GM23338 (cell line): Measurements from ENCODE around the gene GNAO1. TPM values are rescaled to one million over a fixed set of nuclear protein-coding genes. Genes with fewer than 3 reads are reported as not detected.

Experiments
- ATAC-seq: fragments of 200-7000 bp; cut with Tn5 transposase; 3 replicates; pipeline ENCODE4 v1.9.1; 2020
- DNase-seq: peaks from one replicate; pipeline ENCODE4 v3.0.0-alpha.2; 2015; ENCODE audit warnings: low spot score
- H2AFZ ChIP-seq: fragments of 200-600 bp; sonication (generic); 2 replicates; pipeline ENCODE4 v1.8.0; 2016; ENCODE audit warnings: antibody characterized with exemption, mild to moderate bottlenecking, moderate library complexity
- H3F3A ChIP-seq: fragments of 200-600 bp; sonication (generic); replicated peaks from 2 replicates; pipeline ENCODE4 v1.8.0; 2017; ENCODE audit warnings: antibody characterized with exemption, mixed run types, low read depth
- H3K27ac ChIP-seq: fragments of 200-600 bp; sonication (generic); 2 replicates; pipeline ENCODE4 v1.6.1; 2016; ENCODE audit warnings: low read depth
- H3K27me3 ChIP-seq: fragments of 200-600 bp; sonication (generic); 2 replicates; pipeline ENCODE4 v1.8.0; 2016; ENCODE audit warnings: mild to moderate bottlenecking, mixed run types, moderate library complexity; ENCODE audit not compliant: insufficient read depth
- H3K36me3 ChIP-seq: fragments of 200-600 bp; sonication (generic); 2 replicates; pipeline ENCODE4 v1.8.0; 2016; ENCODE audit warnings: mild to moderate bottlenecking; ENCODE audit not compliant: insufficient read depth
- H3K4me1 ChIP-seq: fragments of 200-600 bp; sonication (generic); 2 replicates; pipeline ENCODE4 v1.8.0; 2016; ENCODE audit warnings: mild to moderate bottlenecking, moderate library complexity; ENCODE audit not compliant: insufficient read depth
- H3K4me2 ChIP-seq: fragments of 200-600 bp; sonication (generic); 2 replicates; pipeline ENCODE4 v1.7.1; 2017; ENCODE audit warnings: mixed run types
- H3K4me3 ChIP-seq: fragments of 200-600 bp; sonication (generic); 2 replicates; pipeline ENCODE4 v1.6.1; 2016; ENCODE audit warnings: mixed run types
- H3K79me2 ChIP-seq: fragments of 200-600 bp; sonication (generic); replicated peaks from 2 replicates; pipeline ENCODE4 v1.8.0; 2017; ENCODE audit warnings: mild to moderate bottlenecking; ENCODE audit not compliant: insufficient read depth
- H3K9me2 ChIP-seq: fragments of 200-600 bp; sonication (generic); 2 replicates; pipeline ENCODE4 v1.8.0; 2017; ENCODE audit not compliant: insufficient read depth
- H4K20me1 ChIP-seq: fragments of 200-600 bp; sonication (generic); replicated peaks from 2 replicates; pipeline ENCODE4 v1.8.0; 2017; ENCODE audit warnings: mild to moderate bottlenecking; ENCODE audit not compliant: insufficient read depth
- H3K27ac Mint-ChIP-seq: 2 replicates; pipeline ENCODE4 v1.8.0; 2020; ENCODE audit warnings: inconsistent platforms, mild to moderate bottlenecking, moderate library complexity, mixed read lengths
- H3K27me3 Mint-ChIP-seq: 3 replicates; pipeline ENCODE4 v1.8.0; 2022; ENCODE audit warnings: low read depth, mild to moderate bottlenecking, moderate library complexity, mixed read lengths, inconsistent platforms; ENCODE audit not compliant: insufficient read depth, poor library complexity
- H3K36me3 Mint-ChIP-seq: 3 replicates; pipeline ENCODE4 v1.8.0; 2021; ENCODE audit warnings: low read depth, mild to moderate bottlenecking, inconsistent platforms, moderate library complexity, mixed read lengths
- H3K4me1 Mint-ChIP-seq: 3 replicates; pipeline ENCODE4 v1.8.0; 2020; ENCODE audit warnings: mild to moderate bottlenecking, inconsistent platforms, mixed read lengths
- H3K4me3 Mint-ChIP-seq: 3 replicates; pipeline ENCODE4 v1.8.0; 2021; ENCODE audit warnings: moderate library complexity, mild to moderate bottlenecking, inconsistent platforms, mixed read lengths
- H3K9me3 Mint-ChIP-seq: 3 replicates; pipeline ENCODE4 v1.8.0; 2020; ENCODE audit warnings: moderate library complexity, mild to moderate bottlenecking, inconsistent platforms, mixed read lengths
- JUNB ChIP-seq: IDR thresholded peaks from one replicate; pipeline ENCODE4 v1.6.1; 2016; ENCODE audit warnings: antibody characterized with exemption; ENCODE audit not compliant: unreplicated experiment
- POLR2AphosphoS5 ChIP-seq: IDR thresholded peaks from 2 replicates; pipeline ENCODE4 v1.6.1; 2016; ENCODE audit warnings: antibody characterized with exemption, low read depth
- STAT1 ChIP-seq: IDR thresholded peaks from one replicate; pipeline ENCODE4 v1.6.1; 2016; ENCODE audit warnings: antibody characterized with exemption; ENCODE audit not compliant: unreplicated experiment
- polyA plus RNA-seq: library from polyadenylated mRNA; unstranded; fragments of >200 nt; fragmentation: Nextera tagmentation; extraction: Ambion mirVana; gene quantifications from 2 replicates; pipeline ENCODE4 v1.2.1, GENCODE V29; 2016
- total RNA-seq: library from RNA; depleted of rRNA; stranded (reverse); fragments of >200 nt; shearing (Covaris generic); gene quantifications from 2 replicates; pipeline ENCODE4 v1.2.3, GENCODE V29; 2014
- TF ChIP-seq, protein P1 (sequence below): IDR thresholded peaks from 2 replicates; pipeline ENCODE4 v1.6.1; 2016; ENCODE audit warnings: antibody characterized with exemption
- TF ChIP-seq, protein P2 (sequence below): fragments of 250-450 bp; sonication (Bioruptor Pico); IDR thresholded peaks from 2 replicates; pipeline ENCODE4 v1.5.0; 2020; ENCODE audit warnings: mild to moderate bottlenecking, moderate library complexity

GNAO1 gene
- total and polyA plus RNA-seq, 2 experiments from 2014 or later: 6.5 to 24.8 TPM

DNA sequence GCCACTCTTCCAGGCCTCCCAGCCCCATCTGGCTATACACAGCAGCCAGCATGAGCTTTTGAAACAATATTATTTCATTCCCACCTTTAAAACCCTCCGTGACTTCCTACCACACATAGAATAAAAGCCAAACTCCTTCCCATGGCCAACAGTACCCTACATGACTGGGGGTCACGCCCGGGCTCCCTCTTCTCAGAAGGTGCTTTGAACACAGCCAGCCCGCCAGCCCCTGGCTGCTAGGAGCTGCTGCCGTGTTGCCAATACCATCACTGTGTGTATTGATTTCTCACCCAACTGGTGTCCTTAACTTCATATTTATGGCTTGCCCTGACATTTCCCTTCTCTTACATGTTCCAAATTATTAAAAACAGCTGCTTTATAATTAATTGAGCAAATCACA lies 111.2 kb downstream of the GNAO1 start:
- Mint-ChIP-seq H3K9me3 (no peaks in the 10 kb centered on the region), H3K27ac (no peak overlapping the region), H3K27me3 (peaks cover 2% of the 10 kb centered on the region), H3K4me1 (peaks cover 23% of the 10 kb centered on the region), H3K36me3 (no peaks in the 10 kb centered on the region; the same call in 2 of the 3 replicates), H3K4me3 (no peak overlapping the region)
- Histone ChIP-seq H4K20me1 (0 out of 2 replicates have a peak, but pooled peaks cover 5% of the 10 kb centered on the region), H3K9me2 (no peaks in the 10 kb centered on the region), H3F3A (no peaks in the 10 kb centered on the region), H3K4me3 (no peak overlapping the region), H3K79me2 (no peaks in the 10 kb centered on the region), H2AFZ (no peak overlapping the region), H3K4me1 (no peaks in the 10 kb centered on the region), H3K36me3 (no peaks in the 10 kb centered on the region), H3K27me3 (no peaks in the 10 kb centered on the region), H3K27ac (no peak overlapping the region), H3K4me2 (no peak overlapping the region)
- ATAC-seq: no peak
- DNase-seq: no peak
- TF ChIP-seq JUNB: no peak
- no peak for TF ChIP-seq POLR2AphosphoS5
- TF ChIP-seq, protein P1, sequence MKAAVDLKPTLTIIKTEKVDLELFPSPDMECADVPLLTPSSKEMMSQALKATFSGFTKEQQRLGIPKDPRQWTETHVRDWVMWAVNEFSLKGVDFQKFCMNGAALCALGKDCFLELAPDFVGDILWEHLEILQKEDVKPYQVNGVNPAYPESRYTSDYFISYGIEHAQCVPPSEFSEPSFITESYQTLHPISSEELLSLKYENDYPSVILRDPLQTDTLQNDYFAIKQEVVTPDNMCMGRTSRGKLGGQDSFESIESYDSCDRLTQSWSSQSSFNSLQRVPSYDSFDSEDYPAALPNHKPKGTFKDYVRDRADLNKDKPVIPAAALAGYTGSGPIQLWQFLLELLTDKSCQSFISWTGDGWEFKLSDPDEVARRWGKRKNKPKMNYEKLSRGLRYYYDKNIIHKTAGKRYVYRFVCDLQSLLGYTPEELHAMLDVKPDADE: no peak
- TF ChIP-seq, protein P2, sequence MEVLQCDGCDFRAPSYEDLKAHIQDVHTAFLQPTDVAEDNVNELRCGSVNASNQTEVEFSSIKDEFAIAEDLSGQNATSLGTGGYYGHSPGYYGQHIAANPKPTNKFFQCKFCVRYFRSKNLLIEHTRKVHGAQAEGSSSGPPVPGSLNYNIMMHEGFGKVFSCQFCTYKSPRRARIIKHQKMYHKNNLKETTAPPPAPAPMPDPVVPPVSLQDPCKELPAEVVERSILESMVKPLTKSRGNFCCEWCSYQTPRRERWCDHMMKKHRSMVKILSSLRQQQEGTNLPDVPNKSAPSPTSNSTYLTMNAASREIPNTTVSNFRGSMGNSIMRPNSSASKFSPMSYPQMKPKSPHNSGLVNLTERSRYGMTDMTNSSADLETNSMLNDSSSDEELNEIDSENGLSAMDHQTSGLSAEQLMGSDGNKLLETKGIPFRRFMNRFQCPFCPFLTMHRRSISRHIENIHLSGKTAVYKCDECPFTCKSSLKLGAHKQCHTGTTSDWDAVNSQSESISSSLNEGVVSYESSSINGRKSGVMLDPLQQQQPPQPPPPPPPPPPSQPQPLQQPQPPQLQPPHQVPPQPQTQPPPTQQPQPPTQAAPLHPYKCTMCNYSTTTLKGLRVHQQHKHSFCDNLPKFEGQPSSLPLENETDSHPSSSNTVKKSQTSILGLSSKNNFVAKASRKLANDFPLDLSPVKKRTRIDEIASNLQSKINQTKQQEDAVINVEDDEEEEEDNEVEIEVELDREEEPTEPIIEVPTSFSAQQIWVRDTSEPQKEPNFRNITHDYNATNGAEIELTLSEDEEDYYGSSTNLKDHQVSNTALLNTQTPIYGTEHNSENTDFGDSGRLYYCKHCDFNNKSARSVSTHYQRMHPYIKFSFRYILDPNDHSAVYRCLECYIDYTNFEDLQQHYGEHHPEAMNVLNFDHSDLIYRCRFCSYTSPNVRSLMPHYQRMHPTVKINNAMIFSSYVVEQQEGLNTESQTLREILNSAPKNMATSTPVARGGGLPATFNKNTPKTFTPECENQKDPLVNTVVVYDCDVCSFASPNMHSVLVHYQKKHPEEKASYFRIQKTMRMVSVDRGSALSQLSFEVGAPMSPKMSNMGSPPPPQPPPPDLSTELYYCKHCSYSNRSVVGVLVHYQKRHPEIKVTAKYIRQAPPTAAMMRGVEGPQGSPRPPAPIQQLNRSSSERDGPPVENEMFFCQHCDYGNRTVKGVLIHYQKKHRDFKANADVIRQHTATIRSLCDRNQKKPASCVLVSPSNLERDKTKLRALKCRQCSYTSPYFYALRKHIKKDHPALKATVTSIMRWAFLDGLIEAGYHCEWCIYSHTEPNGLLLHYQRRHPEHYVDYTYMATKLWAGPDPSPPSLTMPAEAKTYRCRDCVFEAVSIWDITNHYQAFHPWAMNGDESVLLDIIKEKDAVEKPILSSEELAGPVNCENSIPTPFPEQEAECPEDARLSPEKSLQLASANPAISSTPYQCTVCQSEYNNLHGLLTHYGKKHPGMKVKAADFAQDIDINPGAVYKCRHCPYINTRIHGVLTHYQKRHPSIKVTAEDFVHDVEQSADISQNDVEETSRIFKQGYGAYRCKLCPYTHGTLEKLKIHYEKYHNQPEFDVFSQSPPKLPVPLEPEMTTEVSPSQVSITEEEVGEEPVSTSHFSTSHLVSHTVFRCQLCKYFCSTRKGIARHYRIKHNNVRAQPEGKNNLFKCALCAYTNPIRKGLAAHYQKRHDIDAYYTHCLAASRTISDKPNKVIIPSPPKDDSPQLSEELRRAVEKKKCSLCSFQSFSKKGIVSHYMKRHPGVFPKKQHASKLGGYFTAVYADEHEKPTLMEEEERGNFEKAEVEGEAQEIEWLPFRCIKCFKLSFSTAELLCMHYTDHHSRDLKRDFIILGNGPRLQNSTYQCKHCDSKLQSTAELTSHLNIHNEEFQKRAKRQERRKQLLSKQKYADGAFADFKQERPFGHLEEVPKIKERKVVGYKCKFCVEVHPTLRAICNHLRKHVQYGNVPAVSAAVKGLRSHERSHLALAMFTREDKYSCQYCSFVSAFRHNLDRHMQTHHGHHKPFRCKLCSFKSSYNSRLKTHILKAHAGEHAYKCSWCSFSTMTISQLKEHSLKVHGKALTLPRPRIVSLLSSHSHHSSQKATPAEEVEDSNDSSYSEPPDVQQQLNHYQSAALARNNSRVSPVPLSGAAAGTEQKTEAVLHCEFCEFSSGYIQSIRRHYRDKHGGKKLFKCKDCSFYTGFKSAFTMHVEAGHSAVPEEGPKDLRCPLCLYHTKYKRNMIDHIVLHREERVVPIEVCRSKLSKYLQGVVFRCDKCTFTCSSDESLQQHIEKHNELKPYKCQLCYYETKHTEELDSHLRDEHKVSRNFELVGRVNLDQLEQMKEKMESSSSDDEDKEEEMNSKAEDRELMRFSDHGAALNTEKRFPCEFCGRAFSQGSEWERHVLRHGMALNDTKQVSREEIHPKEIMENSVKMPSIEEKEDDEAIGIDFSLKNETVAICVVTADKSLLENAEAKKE (CRISPR knock-in tag): no peak
- TF ChIP-seq STAT1: no peak
